HS-27A (cell line): ENCODE data around the gene TUG1.

Experiments
- DNase-seq: peaks from one replicate; pipeline ENCODE4 v3.0.0-alpha.2; 2012; ENCODE audit warnings: low read depth, missing footprints

TUG1 gene

GRCh38 chr22:31001124-31001770 lies 32.2 kb downstream of the TUG1 start:
- DNase-seq = no peak

GRCh38 chr22:31005535-31005934 lies 36.5 kb downstream of the TUG1 start:
- DNase-seq = no peak

DNA sequence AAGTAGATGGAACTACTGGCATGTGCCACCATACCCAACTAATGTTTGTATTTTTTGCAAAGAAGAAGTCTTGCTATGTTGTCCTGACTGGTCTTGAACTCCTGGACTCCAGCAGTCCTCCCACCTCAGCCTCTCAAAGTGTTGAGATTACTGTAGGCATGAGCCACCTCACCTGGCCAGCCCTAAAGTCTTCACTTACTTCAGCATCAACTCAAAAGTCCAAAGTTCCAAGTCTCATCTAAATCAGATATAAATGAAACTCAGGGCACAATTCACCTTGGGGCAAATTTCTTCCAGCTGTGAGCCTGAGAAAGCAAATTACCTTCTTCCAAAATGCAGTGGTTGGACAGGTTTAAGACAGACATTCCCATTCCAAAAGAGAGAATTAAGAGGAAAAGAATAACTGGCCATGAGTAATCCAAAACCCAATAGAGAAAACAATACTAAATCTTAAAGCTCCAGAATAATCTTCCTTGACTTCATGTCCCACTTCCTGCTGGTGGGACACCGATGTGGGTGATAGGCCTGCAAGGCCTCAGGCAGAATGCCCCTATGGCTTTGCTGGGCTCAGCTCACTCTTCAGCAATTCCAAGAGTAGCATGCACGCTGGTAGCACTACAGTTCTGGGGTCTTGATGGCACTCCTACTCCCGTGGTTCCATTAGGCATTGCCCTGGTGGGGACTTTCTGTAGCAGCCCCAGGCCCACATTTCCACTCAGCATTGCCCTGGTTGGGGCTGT lies 50.3 kb downstream of the TUG1 start:
- no peak for DNase-seq

- DNase-seq = no peak
Observed at GRCh38 chr22:31020334-31020733, 51.3 kb downstream of the TUG1 start.

- no peak for DNase-seq
Observed at GRCh38 chr22:31022516-31022915, 53.5 kb downstream of the TUG1 start.
